K562 (cell line): ENCODE measurements around the gene CCDC192. TPM values are rescaled to one million over a fixed set of nuclear protein-coding genes. Genes with fewer than 3 reads are reported as not detected.

Source experiments
- ATAC-seq: fragments of 200-7000 bp; cut with Tn5 transposase; 3 replicates; pipeline ENCODE4 v1.9.1; 2020; ENCODE audit warnings: moderate library complexity
- BruUV-seq: library from RNA; stranded (reverse); fragments of 400-500 nt; replicated peaks from 2 replicates; lab custom pipeline; 2021; lab: Mats Ljungman, UMichigan
- CTCF ChIA-PET: fragments of 300-600 bp; formaldehyde crosslinking; extraction: SDS; loops from one replicate; lab custom pipeline; 2021; ENCODE audit warnings: low intra/inter-chr PET ratio; lab: Yijun Ruan, JAX
- POLR2A ChIA-PET: fragments of 300-600, 350-650 bp; sonication (Branson Sonifier 250); formaldehyde crosslinking; extraction: SDS; loops from one replicate; lab custom pipeline; 2021; ENCODE audit warnings: antibody characterized with exemption, inconsistent platforms; lab: Yijun Ruan, JAX
- DNase-seq, 4 experiments: peaks; one replicate each; pipeline versions ENCODE4 v3.0.0 to v3.0.0-alpha.2; 2011 to 2018; ENCODE audit warnings: low spot score in 3 of 4, mixed read lengths in 3 of 4; ENCODE audit errors: extremely low read depth in 1 of 4
- FAIRE-seq: peaks from 2 replicates; lab custom pipeline; 2011; peaks lifted over from hg19 to GRCh38; lab: Jason Lieb, UNC
- H2AFZ ChIP-seq: 2 replicates; pipeline ENCODE4 v1.6.0; 2011; ENCODE audit warnings: low read depth, low read length, control low read depth, inconsistent platforms
- H3K27ac ChIP-seq: fragments of 200-600 bp; 3 replicates; pipeline ENCODE4 v1.8.0; 2011; ENCODE audit warnings: low read depth, mild to moderate bottlenecking, control low read depth, inconsistent platforms, low read length, moderate library complexity, mixed read lengths; ENCODE audit errors: extremely low read depth
- H3K27me3 ChIP-seq, 2 experiments: fragments of 300-600 bp in 1 of 2; 2 replicates in 1 of 2; 3 replicates in 1 of 2; pipeline versions ENCODE4 v1.6.0 to v1.8.0; 2011; ENCODE audit warnings: inconsistent platforms in 2 of 2, low read length in 2 of 2, mild to moderate bottlenecking in 1 of 2, mixed read lengths in 1 of 2, moderate library complexity in 1 of 2; ENCODE audit not compliant: control insufficient read depth in 2 of 2, insufficient read depth in 2 of 2
- H3K36me3 ChIP-seq: fragments of 300-600 bp; 3 replicates; pipeline ENCODE4 v1.8.0; 2011; ENCODE audit warnings: mild to moderate bottlenecking, low read length, inconsistent platforms; ENCODE audit not compliant: control insufficient read depth, insufficient read depth
- H3K4me1 ChIP-seq, 2 experiments: fragments of 200-600 bp in 1 of 2; replicated peaks in 1 of 2; 2 replicates in 1 of 2; 3 replicates in 1 of 2; pipeline versions ENCODE4 v1.5.1 to v1.8.0; 2011; ENCODE audit warnings: inconsistent platforms in 2 of 2, low read length in 2 of 2, mild to moderate bottlenecking in 1 of 2, mixed read lengths in 1 of 2, moderate library complexity in 1 of 2; ENCODE audit not compliant: control insufficient read depth in 2 of 2, insufficient read depth in 2 of 2
- H3K4me2 ChIP-seq: 2 replicates; pipeline ENCODE4 v1.6.1; 2011; ENCODE audit warnings: low read length, control low read depth, inconsistent platforms, mixed read lengths; ENCODE audit not compliant: insufficient read depth
- H3K4me3 ChIP-seq: fragments of 200-600 bp; sonication (generic), shearing (Covaris generic); 2 replicates; pipeline ENCODE4 v1.5.1; 2016; ENCODE audit warnings: control low read depth, inconsistent platforms
- H3K79me2 ChIP-seq: fragments of 200-600 bp; 3 replicates; pipeline ENCODE4 v1.8.0; 2011; ENCODE audit warnings: low read length, inconsistent platforms; ENCODE audit not compliant: control insufficient read depth, insufficient read depth
- H3K9ac ChIP-seq, 2 experiments: 2 replicates each; pipeline versions ENCODE4 v1.6.0 to v1.6.1; 2011; ENCODE audit warnings: low read depth in 2 of 2, low read length in 2 of 2, control low read depth in 1 of 2, inconsistent platforms in 1 of 2, mild to moderate bottlenecking in 1 of 2, mixed read lengths in 1 of 2; ENCODE audit not compliant: insufficient read depth in 1 of 2
- H3K9me1 ChIP-seq: one replicate; pipeline ENCODE4 v1.6.0; 2011; ENCODE audit warnings: inconsistent platforms, mild to moderate bottlenecking, low read length, moderate library complexity; ENCODE audit not compliant: control insufficient read depth, insufficient read depth
- H3K9me3 ChIP-seq: replicated peaks from 2 replicates; pipeline ENCODE4 v1.5.1; 2011; ENCODE audit warnings: low read depth, low read length, inconsistent platforms; ENCODE audit not compliant: control insufficient read depth, insufficient read depth
- H4K20me1 ChIP-seq: replicated peaks from 2 replicates; pipeline ENCODE4 v1.6.1; 2011; ENCODE audit warnings: low read length, inconsistent platforms, mixed read lengths; ENCODE audit not compliant: control insufficient read depth, insufficient read depth
- COPS2 ChIP-seq: fragments of 450-650 bp; conservative IDR thresholded peaks from 2 replicates; pipeline ENCODE4 v1.6.1; 2016; ENCODE audit warnings: mild to moderate bottlenecking, moderate library complexity
- IRF2 ChIP-seq: sonication (generic); formaldehyde crosslinking; IDR thresholded peaks from 2 replicates; pipeline ENCODE4 v1.8.1; 2022; ENCODE audit warnings: mild to moderate bottlenecking, missing genetic modification reagents
- MECOM ChIP-seq: fragments of 250-450 bp; sonication (Bioruptor Pico); IDR thresholded peaks from 2 replicates; pipeline ENCODE4 v1.8.0; 2022; ENCODE audit warnings: inconsistent platforms
- MTA3 ChIP-seq: fragments of 450-650 bp; formaldehyde crosslinking; IDR thresholded peaks from 2 replicates; pipeline ENCODE4 v1.6.1; 2017; ENCODE audit warnings: mild to moderate bottlenecking, borderline replicate concordance
- NELFE ChIP-seq: IDR thresholded peaks from 2 replicates; pipeline ENCODE4 v1.6.1; 2011; ENCODE audit warnings: mild to moderate bottlenecking; ENCODE audit not compliant: insufficient read depth, insufficient read length
- NR1H2 ChIP-seq: sonication (generic); formaldehyde crosslinking; IDR thresholded peaks from 2 replicates; pipeline ENCODE4 v1.4.0; 2020; ENCODE audit warnings: mild to moderate bottlenecking, missing genetic modification reagents
- NR2C2 ChIP-seq, 2 experiments: fragments of 200-800 bp in 1 of 2; sonication (Bioruptor generic) in 1 of 2; sonication (generic) in 1 of 2; formaldehyde crosslinking in 1 of 2; IDR thresholded peaks; 2 replicates each; pipeline versions ENCODE4 v1.6.1 to v1.8.0; 2016 to 2022; ENCODE audit warnings: mild to moderate bottlenecking in 1 of 2, missing compliant biosample characterization in 1 of 2, missing genetic modification characterization in 1 of 2, missing genetic modification reagents in 1 of 2
- PHF20 ChIP-seq: fragments of 450-650 bp; IDR thresholded peaks from 2 replicates; pipeline ENCODE4 v1.6.1; 2018; ENCODE audit not compliant: partially characterized antibody
- TBP ChIP-seq: optimal IDR thresholded peaks from 2 replicates; pipeline ENCODE3; 2011; ENCODE audit warnings: low read depth, low read length, improper control_type of control experiment
- ZKSCAN1 ChIP-seq: fragments of 150-350 bp; IDR thresholded peaks from 2 replicates; pipeline ENCODE4 v1.6.1; 2016; ENCODE audit warnings: low read depth, low read length
- whole genome bisulfite sequencing: fragments of 100-300 bp; shearing (Covaris generic); methylation state at CpG from one replicate; pipeline ENCODE4 v1.1.6; 2016; ENCODE audit warnings: low coverage, mixed read lengths; ENCODE audit not compliant: insufficient coverage; ENCODE audit errors: missing lambda C conversion rate; 5-methylcytosine and 5-hydroxymethylcytosine counted together
- in situ Hi-C: fragments of 300-500 bp; cut with MboI; formaldehyde crosslinking; loops from 4 replicates; pipeline ENCODE4 v1.15.0; 2018; ENCODE audit warnings: inconsistent platforms, mixed read lengths
- intact Hi-C: fragments of 100-400 bp; cut with micrococcal nuclease; formaldehyde crosslinking; loops from 2 replicates; pipeline ENCODE4 v1.14.2; 2022
- polyA plus RNA-seq, 8 experiments: library from polyadenylated mRNA; depleted of rRNA in 4 of 8; stranded (reverse) in 5 of 8; unstranded in 3 of 8; fragments of >200 nt; fragmentation: Nextera tagmentation in 2 of 8; fragmentation: Illumina TruSeq in 1 of 8; extraction: Ambion mirVana in 2 of 8; extraction: Trizol in 1 of 8; gene quantifications; 2 replicates each; pipeline versions ENCODE4 v1.2.1 to v1.2.3, GENCODE V29; 2011 to 2014; ENCODE audit warnings: inconsistent platforms in 1 of 8, missing spikeins in 1 of 8
- total RNA-seq, 7 experiments: library from RNA; depleted of rRNA in 6 of 7; stranded (reverse); fragments of >200 nt in 6 of 7; fragmentation: Illumina TruSeq in 2 of 7; extraction: Trizol in 2 of 7; gene quantifications; 2 replicates each; pipeline versions ENCODE4 v1.2.1 to v1.2.3, GENCODE V29; 2011 to 2021; ENCODE audit warnings: low replicate concordance in 1 of 7
- TF ChIP-seq, protein P1 (sequence below): sonication (generic); formaldehyde crosslinking; IDR thresholded peaks from 2 replicates; pipeline ENCODE4 v1.8.0; 2022; ENCODE audit warnings: mild to moderate bottlenecking, missing genetic modification reagents
- TF ChIP-seq, protein P2 (sequence below): fragments of 450-650 bp; formaldehyde crosslinking; IDR thresholded peaks from 2 replicates; pipeline ENCODE4 v1.4.0; 2020; ENCODE audit warnings: mild to moderate bottlenecking

The CCDC192 gene
- total and polyA plus RNA-seq, 9 of the 15 experiments (the other 6 are each of a cell fraction or from before 2014, with no cell fraction given): 0.21 to 0.66 (median 0.38) TPM; not detected in 2

- no peak for DNase-seq
- no peak overlapping the region for H3K27ac ChIP-seq
- H3K27me3 ChIP-seq: no peaks in the 10 kb centered on the region
- no peaks in the 10 kb centered on the region for H3K9me1 ChIP-seq
- H3K9me3 ChIP-seq: no peaks in the 10 kb centered on the region
- CTCF ChIA-PET: no interaction called here
- no peaks in the 10 kb centered on the region for H4K20me1 ChIP-seq
- no peak for TF ChIP-seq COPS2
- no peak for TF ChIP-seq MTA3
- no peak for TF ChIP-seq TBP
- no peak for TF ChIP-seq NR1H2 (CRISPR knock-in tag)
- no peak for TF ChIP-seq PHF20
- TF ChIP-seq, protein P1, sequence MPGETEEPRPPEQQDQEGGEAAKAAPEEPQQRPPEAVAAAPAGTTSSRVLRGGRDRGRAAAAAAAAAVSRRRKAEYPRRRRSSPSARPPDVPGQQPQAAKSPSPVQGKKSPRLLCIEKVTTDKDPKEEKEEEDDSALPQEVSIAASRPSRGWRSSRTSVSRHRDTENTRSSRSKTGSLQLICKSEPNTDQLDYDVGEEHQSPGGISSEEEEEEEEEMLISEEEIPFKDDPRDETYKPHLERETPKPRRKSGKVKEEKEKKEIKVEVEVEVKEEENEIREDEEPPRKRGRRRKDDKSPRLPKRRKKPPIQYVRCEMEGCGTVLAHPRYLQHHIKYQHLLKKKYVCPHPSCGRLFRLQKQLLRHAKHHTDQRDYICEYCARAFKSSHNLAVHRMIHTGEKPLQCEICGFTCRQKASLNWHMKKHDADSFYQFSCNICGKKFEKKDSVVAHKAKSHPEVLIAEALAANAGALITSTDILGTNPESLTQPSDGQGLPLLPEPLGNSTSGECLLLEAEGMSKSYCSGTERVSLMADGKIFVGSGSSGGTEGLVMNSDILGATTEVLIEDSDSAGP (CRISPR knock-in tag): no peak
- no peak for TF ChIP-seq ZKSCAN1
- no peak for TF ChIP-seq MECOM (CRISPR knock-in tag)
- no peak for TF ChIP-seq IRF2
- TF ChIP-seq NELFE: no peak
- TF ChIP-seq, protein P2, sequence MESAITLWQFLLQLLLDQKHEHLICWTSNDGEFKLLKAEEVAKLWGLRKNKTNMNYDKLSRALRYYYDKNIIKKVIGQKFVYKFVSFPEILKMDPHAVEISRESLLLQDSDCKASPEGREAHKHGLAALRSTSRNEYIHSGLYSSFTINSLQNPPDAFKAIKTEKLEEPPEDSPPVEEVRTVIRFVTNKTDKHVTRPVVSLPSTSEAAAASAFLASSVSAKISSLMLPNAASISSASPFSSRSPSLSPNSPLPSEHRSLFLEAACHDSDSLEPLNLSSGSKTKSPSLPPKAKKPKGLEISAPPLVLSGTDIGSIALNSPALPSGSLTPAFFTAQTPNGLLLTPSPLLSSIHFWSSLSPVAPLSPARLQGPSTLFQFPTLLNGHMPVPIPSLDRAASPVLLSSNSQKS (CRISPR knock-in tag): no peak
- no peak for TF ChIP-seq NR2C2 (CRISPR knock-in tag; IDR thresholded peaks at IDR 0.05)
- TF ChIP-seq NR2C2 (tag; IDR thresholded peaks at IDR 0.05): no peak
- intact Hi-C loops: no loop called here
- H3K4me3 ChIP-seq: no peak overlapping the region
- no peak for FAIRE-seq
- POLR2A ChIA-PET: no interaction called here
- 0% methylated on average over 2 of the region's 2 CpGs for WGBS
- no peaks in the 10 kb centered on the region for H3K79me2 ChIP-seq
- H2AFZ ChIP-seq: no peak overlapping the region
- no peak overlapping the region for H3K4me2 ChIP-seq
- in situ Hi-C loops: no loop called here
- no peak for ATAC-seq
- H3K36me3 ChIP-seq: no peaks in the 10 kb centered on the region
- H3K4me1 ChIP-seq: no peaks in the 10 kb centered on the region
- no peak overlapping the region for H3K9ac ChIP-seq
- BruUV-seq: no TSS peak
Observed at GRCh38 chr5:127957183-127957582, 254.0 kb downstream of the CCDC192 start.
